ENCODE data around the gene C1D.

DNA sequence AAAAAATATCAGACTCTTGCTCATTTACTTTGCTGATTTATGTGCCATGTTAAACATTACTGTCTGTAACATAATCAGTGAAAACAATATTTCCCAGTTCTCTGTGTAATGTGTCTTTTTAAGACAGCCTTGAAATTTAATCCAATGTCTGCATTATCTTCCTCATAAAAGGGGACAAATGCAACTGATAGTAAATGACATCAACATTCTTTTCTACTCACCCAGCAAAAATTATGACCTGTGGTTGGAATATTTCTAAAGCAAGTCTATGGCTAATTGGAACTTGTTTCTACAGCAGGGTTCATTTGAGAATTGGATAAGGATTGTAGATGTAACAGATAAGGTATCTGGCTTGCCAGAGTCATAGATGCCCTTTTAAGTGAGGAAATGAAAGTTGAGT is 34.8 kb downstream of the C1D start:
- TF ChIP-seq, protein P1, sequence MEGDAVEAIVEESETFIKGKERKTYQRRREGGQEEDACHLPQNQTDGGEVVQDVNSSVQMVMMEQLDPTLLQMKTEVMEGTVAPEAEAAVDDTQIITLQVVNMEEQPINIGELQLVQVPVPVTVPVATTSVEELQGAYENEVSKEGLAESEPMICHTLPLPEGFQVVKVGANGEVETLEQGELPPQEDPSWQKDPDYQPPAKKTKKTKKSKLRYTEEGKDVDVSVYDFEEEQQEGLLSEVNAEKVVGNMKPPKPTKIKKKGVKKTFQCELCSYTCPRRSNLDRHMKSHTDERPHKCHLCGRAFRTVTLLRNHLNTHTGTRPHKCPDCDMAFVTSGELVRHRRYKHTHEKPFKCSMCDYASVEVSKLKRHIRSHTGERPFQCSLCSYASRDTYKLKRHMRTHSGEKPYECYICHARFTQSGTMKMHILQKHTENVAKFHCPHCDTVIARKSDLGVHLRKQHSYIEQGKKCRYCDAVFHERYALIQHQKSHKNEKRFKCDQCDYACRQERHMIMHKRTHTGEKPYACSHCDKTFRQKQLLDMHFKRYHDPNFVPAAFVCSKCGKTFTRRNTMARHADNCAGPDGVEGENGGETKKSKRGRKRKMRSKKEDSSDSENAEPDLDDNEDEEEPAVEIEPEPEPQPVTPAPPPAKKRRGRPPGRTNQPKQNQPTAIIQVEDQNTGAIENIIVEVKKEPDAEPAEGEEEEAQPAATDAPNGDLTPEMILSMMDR (IDR thresholded peaks at IDR 0.05) = no peak
- TF ChIP-seq POLR2A (IDR thresholded peaks at IDR 0.05) = no peak
